ENCODE data around the gene HSPA1A. TPM values are rescaled to one million over a fixed set of nuclear protein-coding genes. Genes with fewer than 3 reads are reported as not detected.

The HSPA1A gene
- total RNA-seq, 1 donor from 2014 or later = 56.6 TPM

DNA sequence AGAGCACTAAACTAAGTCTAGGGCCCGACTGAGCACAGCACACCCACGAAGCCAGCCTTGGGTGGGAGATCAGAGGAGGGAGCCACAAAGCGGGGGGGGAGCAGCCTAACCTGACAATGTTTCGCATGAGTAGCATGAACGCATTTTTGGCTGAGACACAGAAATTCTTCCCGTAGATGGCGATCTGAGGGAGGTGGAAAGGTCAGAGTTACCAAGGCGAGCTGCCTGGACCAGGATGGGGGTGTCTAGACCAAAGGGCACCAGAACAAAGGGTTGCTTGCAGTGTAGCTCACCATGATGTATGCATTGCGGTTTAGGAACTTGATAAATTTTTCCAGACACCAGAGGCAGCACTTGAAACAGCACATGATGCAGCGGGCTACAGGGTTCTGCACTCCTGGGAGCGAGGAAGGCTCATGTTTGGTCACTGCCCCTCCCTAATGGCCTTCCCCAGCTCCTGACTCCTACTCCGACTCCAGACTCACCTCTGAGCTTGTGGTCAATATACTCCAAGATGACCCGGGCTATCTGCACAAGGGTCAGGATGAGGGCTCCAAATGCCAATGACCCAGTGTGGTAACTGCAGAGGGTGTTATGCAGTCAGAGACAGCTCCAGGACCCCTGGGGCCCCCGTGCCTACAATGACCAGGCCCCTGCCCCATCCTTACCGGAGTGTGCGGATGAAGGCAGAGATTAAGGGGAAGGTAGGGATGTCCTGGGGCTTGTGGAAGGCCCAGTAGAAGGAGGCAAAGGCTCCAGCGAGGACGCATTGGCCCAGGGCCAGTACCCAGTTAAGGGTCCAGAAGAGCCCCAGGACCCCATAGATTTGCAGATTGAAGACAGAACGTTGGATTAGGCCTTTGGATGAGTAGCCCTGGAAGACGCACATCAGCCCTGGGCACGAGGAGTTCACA is 50.1 kb downstream of the HSPA1A start:
- ATAC-seq = no peak

Other genes starting within 250 kb of the HSPA1A start
- not detected for gene LTA, start 243.3 kb upstream of the HSPA1A start, total RNA-seq
- gene TNF, start 240.0 kb upstream of the HSPA1A start, total RNA-seq = 0.24 TPM
- gene LTB, start 233.1 kb upstream of the HSPA1A start, total RNA-seq = 1.1 TPM
- gene LST1, start 229.3 kb upstream of the HSPA1A start, total RNA-seq = 2.4 TPM
- 0.28 TPM for gene NCR3, start 222.5 kb upstream of the HSPA1A start, total RNA-seq
- gene AIF1, start 200.3 kb upstream of the HSPA1A start, total RNA-seq = 3.3 TPM
- 103 TPM for gene PRRC2A, start 194.8 kb upstream of the HSPA1A start, total RNA-seq
- 143 TPM for gene BAG6, start 162.9 kb upstream of the HSPA1A start, total RNA-seq
- gene APOM, start 159.6 kb upstream of the HSPA1A start, total RNA-seq = 1.6 TPM
- 18.1 TPM for gene C6orf47, start 154.8 kb upstream of the HSPA1A start, total RNA-seq
- gene GPANK1, start 150.5 kb upstream of the HSPA1A start, total RNA-seq = 8.2 TPM
- 108 TPM for gene CSNK2B, start 149.5 kb upstream of the HSPA1A start, total RNA-seq
- 2.6 TPM for gene LY6G5B, start 145.6 kb upstream of the HSPA1A start, total RNA-seq
- gene LY6G5C, start 134.5 kb upstream of the HSPA1A start, total RNA-seq = 0.72 TPM
- 28.3 TPM for gene ABHD16A, start 112.2 kb upstream of the HSPA1A start, total RNA-seq
- not detected for gene LY6G6F, start 108.7 kb upstream of the HSPA1A start, total RNA-seq
- gene LY6G6D, start 100.2 kb upstream of the HSPA1A start, total RNA-seq = not detected
- gene LY6G6C, start 93.8 kb upstream of the HSPA1A start, total RNA-seq = 10.8 TPM
- 1.1 TPM for gene MPIG6B, start 92.2 kb upstream of the HSPA1A start, total RNA-seq
- gene DDAH2, start 86.2 kb upstream of the HSPA1A start, total RNA-seq = 15.3 TPM
- gene CLIC1, start 79.0 kb upstream of the HSPA1A start, total RNA-seq = 372 TPM
- 12.0 TPM for gene MSH5, start 75.5 kb upstream of the HSPA1A start, total RNA-seq
- gene SAPCD1, start 52.9 kb upstream of the HSPA1A start, total RNA-seq = 0.64 TPM
- 1.6 TPM for gene VWA7, start 38.2 kb upstream of the HSPA1A start, total RNA-seq
- 79.8 TPM for gene VARS1, start 19.8 kb upstream of the HSPA1A start, total RNA-seq
- 45.0 TPM for gene LSM2, start 8.6 kb upstream of the HSPA1A start, total RNA-seq
- gene HSPA1L, start 260 bp upstream of the HSPA1A start, total RNA-seq = 0.44 TPM
- gene HSPA1B, start 12.2 kb downstream of the HSPA1A start, total RNA-seq = 92.9 TPM
- 17.9 TPM for gene NEU1, start 47.3 kb downstream of the HSPA1A start, total RNA-seq
- gene SLC44A4, start 63.5 kb downstream of the HSPA1A start, total RNA-seq = 2.9 TPM
- 28.2 TPM for gene EHMT2, start 82.2 kb downstream of the HSPA1A start, total RNA-seq
- gene ZBTB12, start 86.5 kb downstream of the HSPA1A start, total RNA-seq = 2.0 TPM
- 2.9 TPM for gene C2, start 112.2 kb downstream of the HSPA1A start, total RNA-seq
- 36.1 TPM for gene CFB, start 130.6 kb downstream of the HSPA1A start, total RNA-seq
- 57.7 TPM for gene NELFE, start 143.4 kb downstream of the HSPA1A start, total RNA-seq
- gene SKIC2, start 143.6 kb downstream of the HSPA1A start, total RNA-seq = 31.3 TPM
- 10.6 TPM for gene DXO, start 156.6 kb downstream of the HSPA1A start, total RNA-seq
- gene C4A, start 166.5 kb downstream of the HSPA1A start, total RNA-seq = 2.9 TPM
- gene C4B, start 199.3 kb downstream of the HSPA1A start, total RNA-seq = 5.3 TPM
- gene CYP21A2, start 222.9 kb downstream of the HSPA1A start, total RNA-seq = 0.60 TPM

Measured in esophagus mucosa (tissue), 1 donor.